Tibial artery (tissue), 4 donors: ENCODE data around the gene MORN4.
A peak's percentile ranks its signal among the peaks of the same experiment; 100 is the strongest.
"Not testable (repeated sequence)": the region's sequence is repeated elsewhere in the genome, so short reads cannot be mapped to it uniquely, and the experiment has no call there.

Experiments used
- DNase-seq, 2 donors: peaks; one replicate each; pipeline ENCODE4 v3.0.0-alpha.2; 2019
- H3K27ac ChIP-seq, 2 donors: fragments of 200-600 bp; sonication (generic) in 1 of 2; 1 replicate in 1 of 2; 2 replicates in 1 of 2; pipeline ENCODE4 v1.5.1; 2018 to 2019; ENCODE audit warnings: mild to moderate bottlenecking in 1 of 2
- H3K27me3 ChIP-seq, 2 donors: fragments of 200-600 bp; sonication (generic) in 1 of 2; one replicate each; pipeline versions ENCODE4 v1.5.1 to v1.6.0; 2016 to 2019
- H3K36me3 ChIP-seq, 3 donors: fragments of 200-600 bp; sonication (generic) in 2 of 3; one replicate each; pipeline ENCODE4 v1.5.1; 2016 to 2019; ENCODE audit warnings: mild to moderate bottlenecking in 2 of 3
- H3K4me1 ChIP-seq, 4 donors: fragments of 200-600 bp; sonication (generic) in 2 of 4; 1 replicate in 3 of 4; 2 replicates in 1 of 4; pipeline ENCODE4 v1.5.1; 2016 to 2019
- H3K4me3 ChIP-seq, 2 donors: fragments of 200-600 bp; sonication (generic) in 1 of 2; 1 replicate in 1 of 2; 2 replicates in 1 of 2; pipeline ENCODE4 v1.5.1; 2018 to 2019; ENCODE audit warnings: mild to moderate bottlenecking in 2 of 2
- H3K9me3 ChIP-seq, 3 donors: fragments of 200-600 bp; sonication (generic) in 1 of 3; one replicate each; pipeline ENCODE4 v1.5.1; 2016 to 2019
- CTCF ChIP-seq, 2 experiments: fragments of 200-600 bp in 1 of 2; fragments of 450-650 bp in 1 of 2; IDR thresholded peaks; one replicate each; pipeline ENCODE4 v1.5.1; 2017 to 2019; ENCODE audit warnings: antibody characterized with exemption in 2 of 2, mild to moderate bottlenecking in 1 of 2, moderate library complexity in 1 of 2
- intact Hi-C: fragments of 100-400 bp; cut with DNase I; formaldehyde crosslinking; loops from one replicate; pipeline ENCODE4 v1.15.0; 2023; ENCODE audit warnings: low total_unique reads

Gene MORN4

GRCh38 chr10:97578171-97578844 is 55.0 kb downstream of the MORN4 start:
- TF ChIP-seq CTCF (IDR thresholded peaks at IDR 0.05): no peak
- no peaks in the 10 kb centered on the region for H3K9me3 ChIP-seq
- H3K4me3 ChIP-seq: peak overlapping the region; percentile 23 to 28
- no peaks in the 10 kb centered on the region for H3K27me3 ChIP-seq
- H3K27ac ChIP-seq: no peak overlapping the region
- no peaks in the 10 kb centered on the region for H3K36me3 ChIP-seq
- intact Hi-C loops: no loop called here
- DNase-seq: no peak
- peaks cover 0 to 24% (median 12%) of the 10 kb centered on the region in 4 donors for H3K4me1 ChIP-seq

GRCh38 chr10:97577701-97578100 is 55.6 kb downstream of the MORN4 start:
- Histone ChIP-seq H3K36me3 (no peaks in the 10 kb centered on the region), H3K27me3 (no peaks in the 10 kb centered on the region), H3K4me1 (peaks cover 0 to 30% (median 17%) of the 10 kb centered on the region in 4 donors), H3K4me3 (no peak overlapping the region), H3K27ac (no peak overlapping the region), H3K9me3 (no peaks in the 10 kb centered on the region)
- no peak for DNase-seq
- TF ChIP-seq CTCF (IDR thresholded peaks at IDR 0.05): no peak
- intact Hi-C loops: no loop called here

- DNase-seq, H3K9me3 ChIP-seq, H3K27ac ChIP-seq, H3K4me3 ChIP-seq, H3K36me3 ChIP-seq, H3K27me3 ChIP-seq, intact Hi-C loops: not testable (repeated sequence)
- H3K4me1 ChIP-seq: peaks cover 0 to 40% (median 26%) of the 10 kb centered on the region in 4 donors
These were observed 56.8 kb downstream of the MORN4 start for GRCh38 chr10:97576487-97576886.

- H3K36me3 ChIP-seq: peaks cover 0 to 16% (median 10%) of the 10 kb centered on the region in 3 donors
- H3K4me1 ChIP-seq: peaks cover 0 to 41% (median 28%) of the 10 kb centered on the region in 4 donors
- H3K27ac ChIP-seq: peak overlapping the region in 1 of 2 donors; percentile 46
- no peak overlapping the region for H3K4me3 ChIP-seq
- no peaks in the 10 kb centered on the region for H3K27me3 ChIP-seq
- H3K9me3 ChIP-seq: no peaks in the 10 kb centered on the region
- intact Hi-C loops: no loop called here
- no peak for TF ChIP-seq CTCF (IDR thresholded peaks at IDR 0.05)
- DNase-seq: no peak
These were observed 58.1 kb downstream of the MORN4 start for GRCh38 chr10:97575127-97575668.

GRCh38 chr10:97574374-97575126 is 58.8 kb downstream of the MORN4 start:
- Histone ChIP-seq H3K27ac (peak overlapping the region; percentile 40 to 46), H3K27me3 (no peaks in the 10 kb centered on the region), H3K9me3 (no peaks in the 10 kb centered on the region), H3K4me3 (no peak overlapping the region), H3K36me3 (peaks cover 0 to 22% (median 17%) of the 10 kb centered on the region in 3 donors), H3K4me1 (peaks cover 0 to 41% (median 28%) of the 10 kb centered on the region in 4 donors)
- no peak for TF ChIP-seq CTCF (IDR thresholded peaks at IDR 0.05)
- peak in 1 of 2 donors; percentile 80 for DNase-seq
- intact Hi-C loops: no loop called here

- Histone ChIP-seq H3K27ac (peak overlapping the region in 1 of 2 donors; percentile 46), H3K4me1 (peaks cover 0 to 41% (median 28%) of the 10 kb centered on the region in 4 donors), H3K36me3 (peaks cover 0 to 31% (median 25%) of the 10 kb centered on the region in 3 donors), H3K27me3 (no peaks in the 10 kb centered on the region), H3K4me3 (no peak overlapping the region), H3K9me3 (no peaks in the 10 kb centered on the region)
- intact Hi-C loops: no loop called here
- no peak for DNase-seq
- TF ChIP-seq CTCF (IDR thresholded peaks at IDR 0.05): no peak
These were observed 59.6 kb downstream of the MORN4 start for GRCh38 chr10:97573672-97574071.
